Measurements from ENCODE around the gene FKBP15.
"Not testable (repeated sequence)": the region's sequence is repeated elsewhere in the genome, so short reads cannot be mapped to it uniquely, and the experiment has no call there.

FKBP15 gene

DNA sequence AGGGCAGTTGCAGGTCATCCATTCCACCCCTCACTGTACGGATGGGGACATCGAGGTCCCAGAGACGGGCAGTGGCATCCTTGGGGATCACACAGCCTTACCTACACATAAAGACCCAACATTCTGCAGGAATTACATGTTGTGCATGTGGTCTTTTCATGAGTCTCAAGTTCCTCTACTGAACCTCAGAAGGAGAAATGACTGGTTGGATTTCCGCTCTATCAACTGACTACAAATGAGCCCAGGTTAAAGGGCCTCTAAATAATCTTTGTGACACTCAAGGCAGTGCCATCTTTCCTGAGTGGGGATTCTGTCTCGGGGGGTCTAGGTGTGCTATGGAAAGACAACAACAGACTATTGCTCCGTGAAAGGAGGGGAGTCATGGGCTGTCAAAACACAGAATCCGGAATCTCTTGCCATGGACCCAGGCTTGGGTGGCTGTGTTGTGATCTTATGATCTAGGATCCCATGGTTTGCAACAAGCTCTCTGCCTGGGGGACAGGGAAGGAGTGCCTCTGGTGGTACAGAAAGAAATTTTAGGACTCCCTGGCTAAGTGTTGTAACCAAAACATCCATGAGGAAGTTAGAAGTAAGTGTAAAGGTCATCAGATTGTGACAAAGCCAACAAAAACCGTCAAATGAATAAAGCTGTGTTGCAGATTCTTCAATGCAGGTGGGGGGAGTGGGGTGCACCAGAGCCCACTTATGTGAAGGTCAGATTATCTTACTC lies 72.1 kb downstream of the FKBP15 start:
- no peak for DNase-seq
- TF ChIP-seq, protein P1, sequence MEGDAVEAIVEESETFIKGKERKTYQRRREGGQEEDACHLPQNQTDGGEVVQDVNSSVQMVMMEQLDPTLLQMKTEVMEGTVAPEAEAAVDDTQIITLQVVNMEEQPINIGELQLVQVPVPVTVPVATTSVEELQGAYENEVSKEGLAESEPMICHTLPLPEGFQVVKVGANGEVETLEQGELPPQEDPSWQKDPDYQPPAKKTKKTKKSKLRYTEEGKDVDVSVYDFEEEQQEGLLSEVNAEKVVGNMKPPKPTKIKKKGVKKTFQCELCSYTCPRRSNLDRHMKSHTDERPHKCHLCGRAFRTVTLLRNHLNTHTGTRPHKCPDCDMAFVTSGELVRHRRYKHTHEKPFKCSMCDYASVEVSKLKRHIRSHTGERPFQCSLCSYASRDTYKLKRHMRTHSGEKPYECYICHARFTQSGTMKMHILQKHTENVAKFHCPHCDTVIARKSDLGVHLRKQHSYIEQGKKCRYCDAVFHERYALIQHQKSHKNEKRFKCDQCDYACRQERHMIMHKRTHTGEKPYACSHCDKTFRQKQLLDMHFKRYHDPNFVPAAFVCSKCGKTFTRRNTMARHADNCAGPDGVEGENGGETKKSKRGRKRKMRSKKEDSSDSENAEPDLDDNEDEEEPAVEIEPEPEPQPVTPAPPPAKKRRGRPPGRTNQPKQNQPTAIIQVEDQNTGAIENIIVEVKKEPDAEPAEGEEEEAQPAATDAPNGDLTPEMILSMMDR (IDR thresholded peaks at IDR 0.05; ENCODE audit: low read depth, low read length, missing control alignments), result no peak
- H3K36me3 ChIP-seq (replicated peaks), result no peaks in the 10 kb centered on the region
- in situ Hi-C loops (cut with HindIII; ENCODE audit: low pct_ligation_motif_present, low sequenced_read_pairs), result no loop called here
- H3K27ac ChIP-seq, result no peak overlapping the region
- no peak overlapping the region for H3K4me3 ChIP-seq (ENCODE audit: low read depth, low read length)
- no peaks in the 10 kb centered on the region for H3K27me3 ChIP-seq (replicated peaks)

DNA sequence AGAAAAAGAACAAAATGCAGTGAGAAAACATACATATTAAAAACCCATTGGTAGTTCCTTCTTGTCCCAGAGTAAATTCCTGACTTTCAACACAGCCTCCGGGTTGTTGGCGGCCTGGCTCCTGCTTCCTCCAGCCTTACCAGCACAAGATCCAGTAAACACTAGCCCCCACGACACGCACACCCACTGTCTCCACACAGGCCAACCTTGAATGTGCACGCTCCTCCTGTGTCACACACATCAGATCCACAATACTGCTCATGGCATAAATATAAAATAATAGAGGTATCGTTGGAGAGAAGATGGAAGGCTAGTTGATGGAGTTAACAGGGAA lies 72.7 kb downstream of the FKBP15 start:
- no peak for DNase-seq
- no peak overlapping the region for H3K27ac ChIP-seq
- H3K36me3 ChIP-seq (replicated peaks), result no peaks in the 10 kb centered on the region
- H3K4me3 ChIP-seq (ENCODE audit: low read depth, low read length), result no peak overlapping the region
- in situ Hi-C loops (cut with HindIII; ENCODE audit: low pct_ligation_motif_present, low sequenced_read_pairs), result no loop called here
- H3K27me3 ChIP-seq (replicated peaks), result no peaks in the 10 kb centered on the region
- TF ChIP-seq, protein P1 (IDR thresholded peaks at IDR 0.05; ENCODE audit: low read depth, low read length, missing control alignments), result no peak

DNA sequence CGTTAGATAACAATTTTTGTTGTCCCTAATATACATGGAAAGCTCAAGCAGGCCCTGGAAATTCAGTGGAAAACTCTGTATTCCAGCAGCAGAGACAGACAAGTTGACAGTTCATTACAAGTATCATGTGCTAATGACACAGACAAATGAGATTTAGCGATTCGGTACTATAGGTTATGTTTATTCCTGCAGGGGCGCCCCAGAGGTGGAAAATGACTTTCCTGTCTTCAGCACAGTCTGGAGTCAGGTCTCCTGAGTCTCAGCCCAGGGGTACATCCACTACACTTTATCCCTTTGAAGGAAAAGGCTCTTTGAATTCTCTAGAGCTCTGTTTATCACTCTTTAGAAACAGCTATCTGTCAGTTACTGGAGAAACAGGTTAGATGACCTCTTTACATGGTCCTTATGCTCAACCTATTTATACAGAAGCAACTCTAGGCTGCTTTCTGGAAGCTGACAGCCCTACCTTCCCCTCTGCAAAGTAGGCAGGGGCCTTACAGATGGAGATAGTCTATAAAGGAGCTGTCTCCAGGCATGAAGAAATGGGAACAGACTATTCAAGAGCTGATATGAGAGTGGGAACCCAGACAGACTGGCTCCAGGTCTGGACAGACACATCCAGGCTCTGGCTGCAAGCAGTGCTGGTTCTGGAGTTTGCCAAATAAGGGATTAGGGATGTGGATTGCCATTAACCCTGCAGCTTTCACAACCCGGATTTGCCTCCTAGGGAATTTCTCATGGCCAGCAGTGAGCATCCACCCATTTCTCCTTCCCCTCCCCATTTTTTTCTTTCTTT lies 77.4 kb downstream of the FKBP15 start:
- in situ Hi-C loops (cut with HindIII; ENCODE audit: low pct_ligation_motif_present, low sequenced_read_pairs), result no loop called here
- Histone ChIP-seq H3K36me3 (replicated peaks) (no peaks in the 10 kb centered on the region), H3K27ac (no peak overlapping the region), H3K4me3 (ENCODE audit: low read depth, low read length) (no peak overlapping the region), H3K27me3 (replicated peaks) (no peaks in the 10 kb centered on the region)
- DNase-seq, result no peak
- TF ChIP-seq, protein P1 (IDR thresholded peaks at IDR 0.05; ENCODE audit: low read depth, low read length, missing control alignments), result no peak

DNA sequence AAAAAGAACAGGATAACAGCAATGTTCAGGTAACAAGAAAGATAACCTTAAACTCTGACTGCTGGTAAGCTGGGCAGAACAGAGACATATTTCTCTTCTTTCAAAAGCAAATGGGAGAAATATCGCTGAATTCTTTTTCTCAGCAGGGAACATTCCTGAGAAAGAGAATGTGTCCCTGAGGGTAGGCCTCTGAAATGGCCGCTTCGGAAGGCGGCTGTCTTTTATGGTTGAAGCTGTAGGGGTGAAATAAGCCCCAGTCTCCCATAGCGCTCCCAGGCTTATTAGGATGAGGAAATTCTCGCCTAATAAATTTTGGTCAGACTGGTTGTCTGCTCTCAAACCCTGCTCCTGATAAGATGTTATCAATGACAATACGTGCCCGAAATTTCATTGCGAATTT lies 80.2 kb downstream of the FKBP15 start:
- DNase-seq; H3K36me3 ChIP-seq (replicated peaks); in situ Hi-C loops (cut with HindIII; ENCODE audit: low pct_ligation_motif_present, low sequenced_read_pairs); H3K4me3 ChIP-seq (ENCODE audit: low read depth, low read length); H3K27ac ChIP-seq; H3K27me3 ChIP-seq (replicated peaks): not testable (repeated sequence)

DNA sequence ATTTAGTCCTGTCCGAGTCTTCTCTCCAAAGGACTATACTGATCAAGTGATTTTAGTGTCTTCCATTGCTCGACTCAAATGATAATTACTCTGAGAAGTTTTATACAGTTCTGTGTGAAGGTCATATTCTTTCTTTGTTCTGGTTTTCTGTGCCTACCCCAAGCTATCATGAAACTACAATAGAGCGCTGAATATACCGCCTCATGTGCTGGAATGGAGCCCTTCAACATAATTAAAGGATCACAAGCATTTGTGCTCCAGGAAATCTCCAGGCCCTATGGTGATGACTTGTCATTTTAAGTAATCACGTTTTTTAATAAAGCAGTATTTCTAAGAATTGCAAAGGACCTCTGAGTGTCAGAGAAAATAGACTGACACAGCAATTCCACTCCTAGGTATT lies 81.1 kb downstream of the FKBP15 start:
- TF ChIP-seq, protein P1 (IDR thresholded peaks at IDR 0.05; ENCODE audit: low read depth, low read length, missing control alignments), result no peak
- Histone ChIP-seq H3K27ac (no peak overlapping the region), H3K4me3 (ENCODE audit: low read depth, low read length) (no peak overlapping the region), H3K27me3 (replicated peaks) (no peaks in the 10 kb centered on the region), H3K36me3 (replicated peaks) (no peaks in the 10 kb centered on the region)
- DNase-seq, result no peak
- in situ Hi-C loops (cut with HindIII; ENCODE audit: low pct_ligation_motif_present, low sequenced_read_pairs), result no loop called here

DNA sequence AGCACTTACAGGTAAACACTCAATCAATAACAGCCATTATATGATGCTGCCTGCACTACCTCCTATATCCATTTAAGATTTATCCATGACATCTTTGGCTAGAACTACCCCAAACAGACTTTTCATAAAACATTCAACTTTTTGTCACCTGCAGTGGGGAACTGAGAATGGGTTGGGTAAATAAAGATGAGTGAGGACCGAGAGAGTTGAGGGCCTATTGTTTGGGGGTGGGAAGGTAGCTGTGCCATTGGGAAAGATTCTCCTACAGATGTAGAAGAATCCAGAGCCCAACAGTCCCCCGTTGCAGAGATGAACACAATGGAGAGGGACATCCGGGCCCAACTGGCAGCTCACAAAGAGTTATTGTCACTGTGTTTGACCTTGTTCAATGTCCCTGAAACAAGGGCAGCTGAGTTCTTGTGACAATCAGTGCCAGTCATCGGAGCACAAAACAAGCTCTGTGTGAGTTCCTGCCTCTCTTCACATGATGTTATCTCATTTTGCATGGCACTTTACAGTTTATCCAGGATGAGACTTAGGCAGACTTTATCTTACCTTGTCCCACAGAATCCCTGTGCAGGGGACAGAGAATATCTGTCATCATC lies 81.8 kb downstream of the FKBP15 start:
- TF ChIP-seq, protein P1 (IDR thresholded peaks at IDR 0.05; ENCODE audit: low read depth, low read length, missing control alignments), result no peak
- no peaks in the 10 kb centered on the region for H3K27me3 ChIP-seq (replicated peaks)
- in situ Hi-C loops (cut with HindIII; ENCODE audit: low pct_ligation_motif_present, low sequenced_read_pairs), result no loop called here

More for the DNA sequence above, 81.8 kb downstream of the FKBP15 start:
- H3K4me3 ChIP-seq (ENCODE audit: low read depth, low read length), result no peak overlapping the region
- no peak overlapping the region for H3K27ac ChIP-seq
- no peaks in the 10 kb centered on the region for H3K36me3 ChIP-seq (replicated peaks)
- DNase-seq, result no peak

All from brain microvascular endothelial cell (primary cell).